ENCODE data around the gene INPP5D. TPM values are rescaled to one million over a fixed set of nuclear protein-coding genes. Genes with fewer than 3 reads are reported as not detected.

INPP5D gene
- total RNA-seq: 100 to 1,000 TPM; 106 to 232 (median 126) TPM
- 100 to 1,000 TPM in 1 of 2 donors, 10 to 100 TPM in 1; 41.0 to 122 TPM for polyA plus RNA-seq
- total RNA-seq: 206 reads per million, percentile 93 among the genes with 10 or more reads in this experiment

DNA sequence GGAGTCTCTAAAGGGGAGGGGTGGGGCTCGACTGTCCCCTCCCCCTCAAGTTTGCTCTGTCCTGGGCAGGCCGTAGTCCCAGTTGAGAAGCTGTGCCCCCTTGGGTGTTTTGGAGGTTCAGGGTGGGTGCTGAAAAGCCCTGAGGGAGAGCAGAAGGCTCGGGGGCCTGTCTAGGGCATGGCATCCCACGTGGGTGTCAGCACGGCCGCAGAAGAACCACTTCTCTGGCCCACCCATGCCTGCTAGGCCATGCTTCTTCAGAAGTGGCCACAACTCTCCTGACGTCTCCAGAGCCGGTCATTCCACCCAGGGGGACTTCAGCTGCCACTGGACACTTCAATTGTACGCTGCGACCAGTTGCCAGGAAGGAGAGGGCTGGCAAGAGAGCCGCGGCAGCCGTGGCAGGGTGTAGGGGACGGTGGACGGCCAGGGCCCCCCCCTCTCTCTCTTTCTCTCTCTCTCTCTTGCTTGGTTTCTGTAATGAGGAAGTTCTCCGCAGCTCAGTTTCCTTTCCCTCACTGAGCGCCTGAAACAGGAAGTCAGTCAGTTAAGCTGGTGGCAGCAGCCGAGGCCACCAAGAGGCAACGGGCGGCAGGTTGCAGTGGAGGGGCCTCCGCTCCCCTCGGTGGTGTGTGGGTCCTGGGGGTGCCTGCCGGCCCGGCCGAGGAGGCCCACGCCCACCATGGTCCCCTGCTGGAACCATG, at the start of gene INPP5D:
INPP5D (plus strand) TSS at position 546 of the 704 bp plus-strand sequence; CDS start at position 683, 137 bp downstream.
- Mint-ChIP-seq H3K27me3 (peaks cover 0 to under 1% (median 0%) of the 10 kb centered on the region in 5 donors), H3K27ac (peak within 1 kb of the TSS; percentile 90 to 99 (median 95)), H3K9me3 (no peaks in the 10 kb centered on the region), H3K4me3 (peak within 1 kb of the TSS; percentile 86 to 98 (median 96)), H3K36me3 (peaks cover 0 to 10% (median 0%) of the 10 kb centered on the region in 5 donors), H3K4me1 (peaks cover 31 to 43% (median 40%) of the 10 kb centered on the region in 7 donors)
- H3K4me1 ChIP-seq (ENCODE audit: control insufficient read depth in 2 of 2, insufficient read depth in 2 of 2, low read length in 2 of 2): peaks cover 30 to 35% of the 10 kb centered on the region in 2 donors
- H3K27me3 ChIP-seq (ENCODE audit: control insufficient read depth in 2 of 2, insufficient read depth in 2 of 2, low read length in 2 of 2): no peaks in the 10 kb centered on the region
- H3K27ac ChIP-seq (ENCODE audit: low read depth, low read length): peak within 1 kb of the TSS; percentile 85
- peaks cover 0 to 21% (median 0%) of the 10 kb centered on the region in 3 experiments for H3K36me3 ChIP-seq (ENCODE audit: control insufficient read depth in 2 of 3, insufficient read depth in 3 of 3, low read length in 3 of 3)
- no peaks in the 10 kb centered on the region for H3K9me3 ChIP-seq (ENCODE audit: control insufficient read depth in 2 of 3, low read length in 3 of 3)
- CTCF ChIA-PET: interaction anchor here (0.6 to 1.7 kb wide), 8 partner anchors 14 to 238 kb away, joined by 3 to 20 read pairs (median 4); no protein-coding TSS in a partner anchor
- peak within 1 kb of the TSS; percentile 88 for H3K4me3 ChIP-seq (ENCODE audit: low read length)
- peak; percentile 85 for ATAC-seq
- POLR2A ChIA-PET: interaction anchor here (0.6 to 4.4 kb wide), 16 partner anchors 8 to 326 kb away, joined by 3 to 144 read pairs (median 6); partner anchors contain the start of gene ATG16L1
- peak; percentile 51 to 83 (median 78) for DNase-seq
- intact Hi-C loops (cut with micrococcal nuclease): loop anchor here (1.0 to 10.0 kb wide), 11 partner anchors 19 to 509 kb away; partner anchors contain the start of genes ATG16L1 (in 2 of the 2), EIF4E2 (in 1 of the 2), GIGYF2 (in 1 of the 2) and TIGD1 (in 1 of the 2)

- H3K9me3 ChIP-seq (ENCODE audit: control insufficient read depth in 2 of 3, low read length in 3 of 3): no peaks in the 10 kb centered on the region
- DNase-seq (no peak), ATAC-seq (no peak)
- no peaks in the 10 kb centered on the region for H3K4me1 ChIP-seq (ENCODE audit: control insufficient read depth in 2 of 2, insufficient read depth in 2 of 2, low read length in 2 of 2)
- Mint-ChIP-seq H3K9me3 (peaks cover 0 to 9% (median 0%) of the 10 kb centered on the region in 11 donors), H3K4me3 (no peak overlapping the region), H3K27me3 (peaks cover 0 to 5% (median 0%) of the 10 kb centered on the region in 5 donors), H3K4me1 (peaks cover 0 to 3% (median 0%) of the 10 kb centered on the region in 7 donors), H3K27ac (no peak overlapping the region), H3K36me3 (peaks cover 0 to 3% (median 0%) of the 10 kb centered on the region in 5 donors)
- POLR2A ChIA-PET: no interaction called here
- H3K27ac ChIP-seq (ENCODE audit: low read depth, low read length): no peak overlapping the region
- no peaks in the 10 kb centered on the region for H3K36me3 ChIP-seq (ENCODE audit: control insufficient read depth in 2 of 3, insufficient read depth in 3 of 3, low read length in 3 of 3)
- H3K27me3 ChIP-seq (ENCODE audit: control insufficient read depth in 2 of 2, insufficient read depth in 2 of 2, low read length in 2 of 2): no peaks in the 10 kb centered on the region
- intact Hi-C loops (cut with micrococcal nuclease): no loop called here
- CTCF ChIA-PET: interaction anchor here (0.6 kb wide), 1 partner anchor 28 kb away, joined by 3 read pairs; no protein-coding TSS in a partner anchor
- H3K4me3 ChIP-seq (ENCODE audit: low read length): no peak overlapping the region
These were observed 49.4 kb upstream of the INPP5D start for GRCh38 chr2:233010569-233011267.

DNA sequence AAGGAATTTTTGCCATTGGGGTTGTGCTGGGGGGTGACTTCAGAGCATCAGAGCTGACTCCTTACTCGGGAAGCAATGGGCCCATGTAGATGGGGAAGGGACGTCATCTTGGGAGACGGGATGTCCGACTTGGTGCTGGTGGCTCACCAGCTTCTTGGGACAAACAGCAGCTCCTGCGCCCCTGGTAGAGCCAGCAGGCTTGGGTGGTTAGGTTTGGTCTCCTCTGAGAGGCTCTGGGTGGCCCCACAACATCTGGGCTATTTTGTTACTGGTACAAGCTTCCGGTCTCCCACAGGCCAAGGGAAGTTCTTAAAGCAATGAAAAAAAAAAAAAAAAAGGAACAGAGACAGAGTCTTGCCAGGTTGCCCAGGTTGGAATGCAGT, 48.9 kb upstream of the INPP5D start:
- H3K36me3 ChIP-seq (ENCODE audit: control insufficient read depth in 2 of 3, insufficient read depth in 3 of 3, low read length in 3 of 3): no peaks in the 10 kb centered on the region
- Mint-ChIP-seq H3K4me3 (no peak overlapping the region), H3K27me3 (peaks cover 0 to 5% (median 0%) of the 10 kb centered on the region in 5 donors), H3K36me3 (peaks cover 0 to 3% (median 0%) of the 10 kb centered on the region in 5 donors), H3K4me1 (peaks cover 0 to 3% (median 0%) of the 10 kb centered on the region in 7 donors), H3K9me3 (peaks cover 0 to 9% (median 0%) of the 10 kb centered on the region in 11 donors), H3K27ac (no peak overlapping the region)
- DNase-seq: no peak
- H3K4me1 ChIP-seq (ENCODE audit: control insufficient read depth in 2 of 2, insufficient read depth in 2 of 2, low read length in 2 of 2): no peaks in the 10 kb centered on the region
- POLR2A ChIA-PET: no interaction called here
- no peak for ATAC-seq
- H3K27me3 ChIP-seq (ENCODE audit: control insufficient read depth in 2 of 2, insufficient read depth in 2 of 2, low read length in 2 of 2): no peaks in the 10 kb centered on the region
- intact Hi-C loops (cut with micrococcal nuclease): no loop called here
- no peaks in the 10 kb centered on the region for H3K9me3 ChIP-seq (ENCODE audit: control insufficient read depth in 2 of 3, low read length in 3 of 3)
- no peak overlapping the region for H3K27ac ChIP-seq (ENCODE audit: low read depth, low read length)
- H3K4me3 ChIP-seq (ENCODE audit: low read length): no peak overlapping the region
- CTCF ChIA-PET: no interaction called here

DNA sequence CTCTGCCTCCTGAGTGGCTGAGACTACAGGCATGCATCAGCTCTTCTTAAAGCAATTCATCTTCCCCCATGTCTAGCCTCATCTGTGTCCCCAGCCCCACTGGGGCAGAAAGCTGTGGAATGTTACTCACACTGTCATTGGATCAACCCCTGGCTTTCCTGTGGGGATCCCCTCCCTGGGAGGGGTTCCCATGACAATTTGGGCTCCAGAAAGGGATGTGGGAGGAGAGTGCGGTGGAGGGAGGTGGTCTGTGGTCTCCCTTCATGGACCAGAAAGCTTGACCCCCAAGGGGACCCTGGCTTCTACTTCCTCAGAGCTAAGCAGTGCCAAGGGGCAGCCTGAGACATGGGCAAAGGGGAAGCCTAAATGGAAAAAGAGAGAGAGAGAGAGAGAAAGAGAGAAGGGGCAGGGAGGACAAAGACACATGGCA, 48.4 kb upstream of the INPP5D start:
- Histone ChIP-seq H3K4me3 (ENCODE audit: low read length) (no peak overlapping the region), H3K27me3 (ENCODE audit: control insufficient read depth in 2 of 2, insufficient read depth in 2 of 2, low read length in 2 of 2) (no peaks in the 10 kb centered on the region), H3K9me3 (ENCODE audit: control insufficient read depth in 2 of 3, low read length in 3 of 3) (no peaks in the 10 kb centered on the region), H3K36me3 (ENCODE audit: control insufficient read depth in 2 of 3, insufficient read depth in 3 of 3, low read length in 3 of 3) (no peaks in the 10 kb centered on the region), H3K27ac (ENCODE audit: low read depth, low read length) (no peak overlapping the region), H3K4me1 (ENCODE audit: control insufficient read depth in 2 of 2, insufficient read depth in 2 of 2, low read length in 2 of 2) (no peaks in the 10 kb centered on the region)
- H3K9me3 Mint-ChIP-seq: peaks cover 0 to 9% (median 0%) of the 10 kb centered on the region in 11 donors
- intact Hi-C loops (cut with micrococcal nuclease): no loop called here
- H3K36me3 Mint-ChIP-seq: peaks cover 0 to 3% (median 0%) of the 10 kb centered on the region in 5 donors
- no peak overlapping the region for H3K4me3 Mint-ChIP-seq
- CTCF ChIA-PET: no interaction called here
- no peak for DNase-seq
- POLR2A ChIA-PET: no interaction called here
- ATAC-seq: no peak
- peaks cover 0 to 5% (median 0%) of the 10 kb centered on the region in 5 donors for H3K27me3 Mint-ChIP-seq
- H3K4me1 Mint-ChIP-seq: peaks cover 0 to 3% (median 0%) of the 10 kb centered on the region in 7 donors
- peak overlapping the region in 1 of 9 donors; percentile 56 for H3K27ac Mint-ChIP-seq

- Histone ChIP-seq H3K27me3 (ENCODE audit: control insufficient read depth in 2 of 2, insufficient read depth in 2 of 2, low read length in 2 of 2) (no peaks in the 10 kb centered on the region), H3K9me3 (ENCODE audit: control insufficient read depth in 2 of 3, low read length in 3 of 3) (no peaks in the 10 kb centered on the region), H3K27ac (ENCODE audit: low read depth, low read length) (no peak overlapping the region), H3K4me1 (ENCODE audit: control insufficient read depth in 2 of 2, insufficient read depth in 2 of 2, low read length in 2 of 2) (no peaks in the 10 kb centered on the region), H3K4me3 (ENCODE audit: low read length) (no peak overlapping the region), H3K36me3 (ENCODE audit: control insufficient read depth in 2 of 3, insufficient read depth in 3 of 3, low read length in 3 of 3) (no peaks in the 10 kb centered on the region)
- no peak for ATAC-seq
- Mint-ChIP-seq H3K27me3 (peaks cover 0 to 5% (median 0%) of the 10 kb centered on the region in 5 donors), H3K36me3 (peaks cover 0 to 3% (median 2%) of the 10 kb centered on the region in 5 donors), H3K9me3 (peaks cover 0 to 9% (median 2%) of the 10 kb centered on the region in 11 donors), H3K4me1 (peaks cover 0 to 3% (median 0%) of the 10 kb centered on the region in 7 donors), H3K27ac (no peak overlapping the region), H3K4me3 (no peak overlapping the region)
- ChIA-PET CTCF (no interaction called here), POLR2A (no interaction called here)
- intact Hi-C loops (cut with micrococcal nuclease): no loop called here
- DNase-seq: no peak
These were observed 47.7 kb upstream of the INPP5D start for GRCh38 chr2:233012301-233012971.

DNA sequence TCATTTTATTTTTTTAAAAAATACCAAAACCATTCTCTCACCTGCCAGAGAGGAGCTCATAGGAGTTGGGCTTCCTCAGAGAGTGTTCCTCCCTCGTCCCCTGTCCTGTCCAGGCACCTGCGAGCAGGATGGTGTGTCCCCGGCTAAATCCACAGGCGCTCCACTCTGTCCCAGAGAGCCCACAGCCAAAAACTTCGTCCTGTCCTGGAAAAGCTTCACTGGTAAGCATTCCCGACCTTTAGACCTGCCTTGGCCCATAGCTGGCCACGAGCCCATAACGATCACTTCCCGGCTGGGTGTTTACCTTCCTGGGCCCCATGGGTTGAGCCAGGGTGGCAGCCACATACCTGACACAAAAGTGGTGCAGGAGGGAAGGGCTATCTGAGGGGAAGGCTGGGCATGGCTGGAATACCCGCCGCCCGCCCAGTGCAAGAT, 47.1 kb upstream of the INPP5D start, which contains the start of gene NGEF:
NGEF (minus strand) TSS at position 230 of the 435 bp plus-strand sequence. CDS start 38,366 bp downstream, outside the sequence.
- CTCF ChIA-PET: no interaction called here
- Mint-ChIP-seq H3K4me3 (no peak within 1 kb of the TSS), H3K36me3 (peaks cover 0 to 5% (median 3%) of the 10 kb centered on the region in 5 donors), H3K27me3 (peaks cover 0 to 5% (median 0%) of the 10 kb centered on the region in 5 donors), H3K9me3 (peaks cover 0 to 9% (median 4%) of the 10 kb centered on the region in 11 donors), H3K27ac (no peak within 1 kb of the TSS), H3K4me1 (peaks cover 0 to 3% (median 0%) of the 10 kb centered on the region in 7 donors)
- Histone ChIP-seq H3K27ac (ENCODE audit: low read depth, low read length) (no peak within 1 kb of the TSS), H3K4me3 (ENCODE audit: low read length) (no peak within 1 kb of the TSS), H3K9me3 (ENCODE audit: control insufficient read depth in 2 of 3, low read length in 3 of 3) (no peaks in the 10 kb centered on the region), H3K36me3 (ENCODE audit: control insufficient read depth in 2 of 3, insufficient read depth in 3 of 3, low read length in 3 of 3) (no peaks in the 10 kb centered on the region), H3K27me3 (ENCODE audit: control insufficient read depth in 2 of 2, insufficient read depth in 2 of 2, low read length in 2 of 2) (no peaks in the 10 kb centered on the region), H3K4me1 (ENCODE audit: control insufficient read depth in 2 of 2, insufficient read depth in 2 of 2, low read length in 2 of 2) (no peaks in the 10 kb centered on the region)
- ATAC-seq (no peak), DNase-seq (no peak)
- intact Hi-C loops (cut with micrococcal nuclease): no loop called here
- POLR2A ChIA-PET: no interaction called here

Data from naive thymus-derived CD4-positive, alpha-beta T cell (primary cell).